Astrocyte of the cerebellum (primary cell): ENCODE data around the gene HSBP1L1.
A peak's percentile ranks its signal among the peaks of the same experiment; 100 is the strongest.

Experiments used
- DNase-seq: peaks from one replicate; pipeline ENCODE4 v3.0.0-alpha.2; 2011; ENCODE audit warnings: low read depth
- H3K4me3 ChIP-seq: 2 replicates; pipeline ENCODE4 v1.5.1; 2011; ENCODE audit warnings: mild to moderate bottlenecking, low read depth, low read length, moderate library complexity
- in situ Hi-C: cut with HindIII; loops from 2 replicates; pipeline ENCODE4 v1.10.0; 2017; ENCODE audit warnings: low sequenced_read_pairs
- TF ChIP-seq, protein P1 (sequence below): IDR thresholded peaks from 2 replicates; pipeline ENCODE4 v1.5.1; 2012; ENCODE audit warnings: low read length, low read depth, moderate library complexity, mild to moderate bottlenecking; ENCODE audit errors: missing control alignments

HSBP1L1 gene

DNA sequence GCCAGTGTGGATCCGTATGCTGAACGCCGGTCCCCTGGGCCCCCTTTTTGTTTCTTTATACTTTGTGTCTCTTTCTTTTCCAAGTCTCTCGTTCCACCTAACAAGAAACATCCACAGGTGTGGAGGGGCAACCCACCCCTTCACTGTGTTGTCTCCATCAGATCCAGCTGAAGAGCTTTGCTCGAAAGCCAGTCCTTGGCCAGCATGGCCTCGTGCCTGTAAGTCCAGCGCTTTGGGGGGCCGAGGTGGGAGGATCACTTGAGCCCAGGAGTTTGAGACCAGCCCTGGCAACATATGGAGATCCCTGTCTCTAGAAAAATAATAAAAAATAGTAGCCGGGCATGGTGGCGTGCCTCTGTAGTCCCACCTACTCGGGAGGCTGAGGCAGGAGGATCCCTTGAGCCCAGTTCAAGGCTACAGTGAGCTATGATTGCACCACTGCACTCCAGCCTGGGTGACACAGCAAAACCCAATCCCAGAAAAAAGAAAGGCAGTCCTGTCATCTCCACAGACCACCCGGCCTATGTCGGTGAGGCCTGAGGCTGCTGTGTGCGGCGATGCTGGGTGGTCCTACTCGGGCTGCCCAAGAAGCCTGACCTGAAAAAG is 3.4 kb upstream of the HSBP1L1 start:
- in situ Hi-C loops = no loop called here
- no peak for DNase-seq
- H3K4me3 ChIP-seq = no peak overlapping the region
- TF ChIP-seq, protein P1, sequence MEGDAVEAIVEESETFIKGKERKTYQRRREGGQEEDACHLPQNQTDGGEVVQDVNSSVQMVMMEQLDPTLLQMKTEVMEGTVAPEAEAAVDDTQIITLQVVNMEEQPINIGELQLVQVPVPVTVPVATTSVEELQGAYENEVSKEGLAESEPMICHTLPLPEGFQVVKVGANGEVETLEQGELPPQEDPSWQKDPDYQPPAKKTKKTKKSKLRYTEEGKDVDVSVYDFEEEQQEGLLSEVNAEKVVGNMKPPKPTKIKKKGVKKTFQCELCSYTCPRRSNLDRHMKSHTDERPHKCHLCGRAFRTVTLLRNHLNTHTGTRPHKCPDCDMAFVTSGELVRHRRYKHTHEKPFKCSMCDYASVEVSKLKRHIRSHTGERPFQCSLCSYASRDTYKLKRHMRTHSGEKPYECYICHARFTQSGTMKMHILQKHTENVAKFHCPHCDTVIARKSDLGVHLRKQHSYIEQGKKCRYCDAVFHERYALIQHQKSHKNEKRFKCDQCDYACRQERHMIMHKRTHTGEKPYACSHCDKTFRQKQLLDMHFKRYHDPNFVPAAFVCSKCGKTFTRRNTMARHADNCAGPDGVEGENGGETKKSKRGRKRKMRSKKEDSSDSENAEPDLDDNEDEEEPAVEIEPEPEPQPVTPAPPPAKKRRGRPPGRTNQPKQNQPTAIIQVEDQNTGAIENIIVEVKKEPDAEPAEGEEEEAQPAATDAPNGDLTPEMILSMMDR = no peak

DNA sequence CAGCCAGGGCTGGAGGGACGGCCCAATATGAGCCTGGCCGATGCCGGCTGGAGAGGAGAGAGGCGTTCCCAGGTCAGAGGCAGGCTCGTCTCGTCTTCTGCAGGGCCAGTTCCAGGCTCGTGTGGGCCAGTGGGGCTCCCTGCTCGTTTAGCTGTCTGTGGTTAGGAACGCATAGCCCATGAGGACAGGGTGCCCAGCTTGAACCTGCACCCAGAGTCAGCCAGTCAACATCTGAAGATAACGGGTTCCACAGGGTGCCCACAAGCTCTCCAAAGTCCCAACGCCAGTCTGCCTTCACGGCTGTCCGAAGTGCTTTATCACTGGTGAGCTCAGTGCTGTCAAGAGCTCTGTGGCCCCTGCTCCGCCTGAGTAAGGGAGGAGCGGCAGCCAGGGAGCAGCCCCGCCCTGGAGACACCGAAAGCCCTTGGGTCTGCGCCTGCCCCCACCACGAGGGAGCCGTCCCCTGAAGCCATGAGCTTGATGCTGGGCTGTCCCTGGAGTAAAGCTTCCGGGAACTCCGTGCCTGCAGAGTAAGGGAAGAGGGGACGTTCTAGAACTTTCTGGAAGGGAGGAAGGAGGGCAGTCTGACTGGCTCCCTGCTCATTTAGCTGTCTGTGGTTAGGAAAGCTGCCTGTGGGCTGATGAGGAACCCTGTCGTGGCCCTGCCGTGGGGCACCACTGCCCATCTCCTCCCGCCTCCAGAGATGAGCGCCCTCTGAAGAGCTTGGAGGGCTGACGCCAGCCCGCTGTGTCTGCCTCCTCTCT is 2.7 kb upstream of the HSBP1L1 start:
- TF ChIP-seq, protein P1 = no peak
- no peak for DNase-seq
- H3K4me3 ChIP-seq = no peak overlapping the region
- in situ Hi-C loops = no loop called here

DNA sequence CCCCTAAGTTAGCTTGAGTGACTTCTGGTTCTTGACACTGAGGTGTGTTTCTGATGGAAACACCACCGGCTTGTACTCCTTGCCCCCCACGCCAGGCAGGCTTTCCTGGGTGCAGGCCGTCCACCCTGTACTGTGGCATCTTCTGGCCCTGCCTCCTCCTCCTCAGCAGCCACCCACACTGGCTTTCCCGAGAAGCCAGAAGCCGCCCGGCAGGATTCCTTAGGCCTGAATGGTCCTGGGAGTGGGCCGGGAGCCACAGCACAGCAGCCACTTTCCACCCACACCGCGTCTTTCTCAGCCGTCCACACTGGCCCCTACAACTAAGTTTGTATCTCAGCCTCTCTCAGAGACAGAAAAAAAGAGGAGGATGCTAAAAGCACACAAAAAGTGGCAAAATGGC is 2.1 kb upstream of the HSBP1L1 start:
- H3K4me3 ChIP-seq = no peak overlapping the region
- in situ Hi-C loops = no loop called here
- TF ChIP-seq, protein P1 = no peak
- no peak for DNase-seq

DNA sequence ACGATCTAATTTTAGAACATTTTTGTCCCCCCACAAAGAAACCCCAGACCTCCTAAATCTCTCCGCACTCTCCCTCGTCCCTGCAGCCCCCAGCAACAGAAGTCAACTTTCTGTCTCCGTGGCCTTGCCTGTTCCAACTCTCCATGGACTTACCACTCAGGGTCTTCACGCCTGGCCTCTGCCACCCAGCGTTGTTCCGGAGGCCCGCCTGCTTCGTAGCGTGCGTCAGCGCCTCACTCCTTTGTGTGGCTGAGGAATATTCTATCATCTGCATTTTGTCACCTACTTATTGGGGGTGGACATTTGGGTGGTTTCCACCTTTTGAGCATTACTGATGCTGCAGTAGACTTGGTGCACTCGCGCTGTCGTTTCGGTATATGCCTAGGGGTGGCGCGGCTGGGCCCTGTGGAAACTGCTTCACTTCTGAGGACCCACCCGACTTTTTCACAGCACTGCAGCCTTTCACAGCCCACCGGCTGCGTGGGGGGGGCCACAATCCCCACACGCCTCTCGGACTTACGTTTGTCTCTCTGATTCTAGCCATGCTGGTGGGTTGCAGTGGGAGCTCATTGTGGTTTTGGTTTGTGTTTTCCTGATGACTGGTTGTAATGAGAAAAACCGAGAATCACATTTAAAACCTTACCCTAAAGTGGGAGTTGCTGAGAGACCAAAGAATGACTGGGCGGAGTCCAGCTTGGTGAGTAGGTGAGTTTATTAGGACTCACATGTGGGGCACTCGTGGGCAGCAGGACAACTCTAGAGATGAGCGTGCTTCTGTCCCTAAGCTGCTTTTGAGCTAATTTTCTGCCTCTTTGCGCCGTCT is 1.4 kb upstream of the HSBP1L1 start:
- TF ChIP-seq, protein P1 = no peak
- H3K4me3 ChIP-seq = no peak overlapping the region
- no peak for DNase-seq
- in situ Hi-C loops = no loop called here

DNA sequence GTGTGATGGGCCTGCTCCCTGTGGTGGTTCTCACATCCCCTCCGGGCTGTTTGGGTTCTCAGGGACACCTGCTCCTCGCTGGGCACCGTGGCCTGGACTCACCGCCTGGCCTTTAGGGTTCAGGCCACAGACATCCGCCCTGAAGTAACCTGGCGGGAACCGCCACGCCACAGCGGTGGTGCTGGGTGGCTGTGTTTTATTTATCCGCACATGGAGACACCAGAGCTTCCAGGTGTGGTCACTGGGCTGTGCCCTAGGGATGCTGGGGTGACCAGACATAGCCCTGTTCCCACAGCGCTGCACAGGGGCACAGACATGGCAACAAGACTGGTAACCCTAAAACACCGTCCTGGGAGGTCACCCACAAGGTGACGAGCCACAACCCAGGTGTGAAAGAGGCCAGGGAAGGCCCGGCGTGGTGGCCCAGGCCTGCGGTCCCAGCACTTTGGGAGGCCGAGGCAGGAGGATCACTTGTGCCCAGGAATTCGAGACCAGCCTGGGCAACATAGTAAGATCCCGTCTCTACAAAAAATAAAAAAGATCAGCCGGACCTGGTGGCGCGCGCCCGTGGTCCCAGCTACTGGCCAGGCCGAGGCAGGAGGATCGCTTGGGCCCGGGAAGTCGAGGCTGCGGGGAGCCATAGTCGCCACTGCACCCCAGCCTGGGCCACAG is 649 bp upstream of the HSBP1L1 start:
- no peak for DNase-seq
- TF ChIP-seq, protein P1 = no peak
- peak overlapping the region; percentile 52 for H3K4me3 ChIP-seq
- in situ Hi-C loops = no loop called here
